ENCODE measurements around the gene UNC13D.
A peak's percentile ranks its signal among the peaks of the same experiment; 100 is the strongest.
"Not testable (repeated sequence)": the region's sequence is repeated elsewhere in the genome, so short reads cannot be mapped to it uniquely, and the experiment has no call there.

UNC13D gene

GRCh38 chr17:75889454-75889853, 45.2 kb upstream of the UNC13D start:
- TF ChIP-seq CTCF (conservative IDR thresholded peaks at IDR 0.05; ENCODE audit: control insufficient read depth, insufficient read depth, low read depth, low read length) = no peak
- H3K4me3 ChIP-seq (ENCODE audit: control insufficient read depth, low read depth, low read length) = no peak overlapping the region
- DNase-seq (ENCODE audit: low read depth) = no peak

- no peak for TF ChIP-seq CTCF (conservative IDR thresholded peaks at IDR 0.05; ENCODE audit: control insufficient read depth, insufficient read depth, low read depth, low read length)
Measured at GRCh38 chr17:75888484-75888883, 44.3 kb upstream of the UNC13D start.

GRCh38 chr17:75885860-75886259, 41.7 kb upstream of the UNC13D start:
- peak; percentile 19 for DNase-seq (ENCODE audit: low read depth)
- H3K4me3 ChIP-seq (ENCODE audit: control insufficient read depth, low read depth, low read length) = not testable (repeated sequence)

More at GRCh38 chr17:75888484-75888883, 44.3 kb upstream of the UNC13D start:
- DNase-seq (ENCODE audit: low read depth) = no peak
- H3K4me3 ChIP-seq (ENCODE audit: control insufficient read depth, low read depth, low read length) = no peak overlapping the region

GRCh38 chr17:75885431-75885830, 41.2 kb upstream of the UNC13D start:
- no peak overlapping the region for H3K4me3 ChIP-seq (ENCODE audit: control insufficient read depth, low read depth, low read length)
- no peak for DNase-seq (ENCODE audit: low read depth)
- TF ChIP-seq CTCF (conservative IDR thresholded peaks at IDR 0.05; ENCODE audit: control insufficient read depth, insufficient read depth, low read depth, low read length) = no peak

- no peak for TF ChIP-seq CTCF (conservative IDR thresholded peaks at IDR 0.05; ENCODE audit: control insufficient read depth, insufficient read depth, low read depth, low read length)
- H3K4me3 ChIP-seq (ENCODE audit: control insufficient read depth, low read depth, low read length) = no peak overlapping the region
- DNase-seq (ENCODE audit: low read depth) = no peak
Measured at GRCh38 chr17:75881678-75882454, 37.7 kb upstream of the UNC13D start.

GRCh38 chr17:75880266-75880665, 36.1 kb upstream of the UNC13D start:
- no peak overlapping the region for H3K4me3 ChIP-seq (ENCODE audit: control insufficient read depth, low read depth, low read length)
- no peak for TF ChIP-seq CTCF (conservative IDR thresholded peaks at IDR 0.05; ENCODE audit: control insufficient read depth, insufficient read depth, low read depth, low read length)
- no peak for DNase-seq (ENCODE audit: low read depth)

GRCh38 chr17:75878174-75878998, 34.2 kb upstream of the UNC13D start, which contains the start of gene TRIM47:
TSS of gene TRIM47 (minus strand) at chr17:75878581. CDS start at chr17:75878548, 33 bp downstream.
- H3K4me3 ChIP-seq (ENCODE audit: control insufficient read depth, low read depth, low read length) = peak within 1 kb of the TSS; percentile 61
- peak; percentile 20 for TF ChIP-seq CTCF (conservative IDR thresholded peaks at IDR 0.05; ENCODE audit: control insufficient read depth, insufficient read depth, low read depth, low read length)
- DNase-seq (ENCODE audit: low read depth) = peak; percentile 46
